RWPE1 (cell line): ENCODE results near the gene ACTN4.

Experiments used
- CTCF ChIA-PET: fragments of 350-600 bp; sonication (Branson Sonifier 250); formaldehyde crosslinking; extraction: SDS; loops from one replicate; lab custom pipeline; 2021; lab: Yijun Ruan, JAX
- POLR2A ChIA-PET: fragments of 400-600 bp; formaldehyde crosslinking; extraction: SDS; loops from one replicate; lab custom pipeline; 2020; ENCODE audit warnings: antibody characterized with exemption; ENCODE audit not compliant: low non-redundant PET; lab: Yijun Ruan, JAX
- DNase-seq: peaks from one replicate; pipeline ENCODE4 v3.0.0; 2012; ENCODE audit warnings: low spot score
- H3K27ac ChIP-seq: fragments of 450-650 bp; 2 replicates; pipeline ENCODE4 v1.5.1; 2017
- TF ChIP-seq, protein P1 (sequence below): fragments of 450-650 bp; conservative IDR thresholded peaks from 2 replicates; pipeline ENCODE4 v1.5.1; 2017; ENCODE audit warnings: low read depth, mild to moderate bottlenecking

Gene ACTN4

DNA sequence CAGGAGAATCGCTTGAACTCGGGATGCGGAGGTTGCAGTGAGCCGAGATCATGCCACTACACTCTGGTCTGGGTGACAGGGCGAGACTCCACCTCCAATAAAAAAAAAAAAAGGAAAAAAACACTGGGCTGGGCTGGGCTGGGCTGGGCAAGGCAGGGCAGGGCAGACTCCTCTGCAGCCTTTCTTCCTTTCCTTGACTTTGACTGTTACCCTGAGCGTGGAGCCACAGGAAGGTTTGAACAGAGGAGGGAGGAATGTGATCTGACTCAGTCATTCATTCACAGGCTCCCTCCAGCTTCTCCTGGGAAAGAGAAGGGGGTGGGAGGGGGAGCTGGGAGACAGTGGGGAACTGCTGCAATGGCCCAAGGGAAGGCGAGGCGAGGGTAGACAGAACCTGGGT lies 2.7 kb upstream of the ACTN4 start:
- TF ChIP-seq, protein P1, sequence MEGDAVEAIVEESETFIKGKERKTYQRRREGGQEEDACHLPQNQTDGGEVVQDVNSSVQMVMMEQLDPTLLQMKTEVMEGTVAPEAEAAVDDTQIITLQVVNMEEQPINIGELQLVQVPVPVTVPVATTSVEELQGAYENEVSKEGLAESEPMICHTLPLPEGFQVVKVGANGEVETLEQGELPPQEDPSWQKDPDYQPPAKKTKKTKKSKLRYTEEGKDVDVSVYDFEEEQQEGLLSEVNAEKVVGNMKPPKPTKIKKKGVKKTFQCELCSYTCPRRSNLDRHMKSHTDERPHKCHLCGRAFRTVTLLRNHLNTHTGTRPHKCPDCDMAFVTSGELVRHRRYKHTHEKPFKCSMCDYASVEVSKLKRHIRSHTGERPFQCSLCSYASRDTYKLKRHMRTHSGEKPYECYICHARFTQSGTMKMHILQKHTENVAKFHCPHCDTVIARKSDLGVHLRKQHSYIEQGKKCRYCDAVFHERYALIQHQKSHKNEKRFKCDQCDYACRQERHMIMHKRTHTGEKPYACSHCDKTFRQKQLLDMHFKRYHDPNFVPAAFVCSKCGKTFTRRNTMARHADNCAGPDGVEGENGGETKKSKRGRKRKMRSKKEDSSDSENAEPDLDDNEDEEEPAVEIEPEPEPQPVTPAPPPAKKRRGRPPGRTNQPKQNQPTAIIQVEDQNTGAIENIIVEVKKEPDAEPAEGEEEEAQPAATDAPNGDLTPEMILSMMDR = no peak
- ChIA-PET CTCF (interaction anchor here (0.6 to 1.1 kb wide), 2 partner anchors 10 to 42 kb away, joined by 6 read pairs; no protein-coding TSS in a partner anchor), POLR2A (no interaction called here)
- peak overlapping the region; percentile 60 for H3K27ac ChIP-seq
- no peak for DNase-seq

DNA sequence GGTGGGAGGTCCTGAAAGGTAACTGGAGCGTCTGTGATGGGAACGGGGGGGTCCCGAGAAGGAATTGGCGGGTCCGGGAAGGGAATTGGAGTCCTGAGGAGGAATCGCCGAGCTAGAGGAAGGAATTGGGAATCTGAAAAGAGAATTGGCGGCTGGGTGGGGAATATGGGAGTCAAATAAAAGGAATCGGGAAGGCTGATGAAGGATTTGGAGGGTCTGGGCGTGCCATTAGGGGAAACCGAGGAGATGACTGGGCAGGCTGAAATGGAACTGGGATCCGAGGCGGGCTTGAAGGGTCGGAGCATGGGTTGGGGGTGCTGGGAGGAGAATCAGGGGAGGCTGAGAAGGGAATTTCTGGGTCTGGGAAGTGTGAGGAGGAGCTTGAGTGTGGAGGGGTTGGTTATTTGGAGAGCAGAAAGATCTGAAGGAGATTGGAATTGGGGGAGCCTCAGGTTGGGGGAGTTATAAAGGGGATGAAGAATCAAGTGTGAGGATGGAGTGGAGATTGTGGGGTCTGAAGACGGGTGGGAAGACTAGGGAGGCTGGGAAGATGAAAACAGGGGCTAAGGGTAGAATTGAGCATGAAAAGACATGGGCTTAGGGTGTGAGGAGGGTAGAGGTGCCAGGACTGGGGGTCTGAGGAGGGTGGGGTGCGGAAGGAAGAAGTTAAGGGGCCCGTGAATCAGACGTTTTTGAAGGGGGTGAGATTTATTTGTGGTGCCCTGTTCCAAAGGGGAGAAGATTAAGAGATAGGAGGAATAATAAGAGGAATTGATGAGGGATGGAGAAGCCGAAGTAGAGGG lies 718 bp downstream of the ACTN4 start:
- H3K27ac ChIP-seq = peak overlapping the region; percentile 98
- ChIA-PET POLR2A (interaction anchor here (1.2 to 1.4 kb wide), 3 partner anchors 11 to 35 kb away, joined by 3 to 5 read pairs (median 4); no protein-coding TSS in a partner anchor), CTCF (interaction anchor here (0.6 to 2.6 kb wide), 3 partner anchors 8 to 76 kb away, joined by 3 to 7 read pairs (median 3); no protein-coding TSS in a partner anchor)
- DNase-seq = no peak
- TF ChIP-seq, protein P1 = no peak

DNA sequence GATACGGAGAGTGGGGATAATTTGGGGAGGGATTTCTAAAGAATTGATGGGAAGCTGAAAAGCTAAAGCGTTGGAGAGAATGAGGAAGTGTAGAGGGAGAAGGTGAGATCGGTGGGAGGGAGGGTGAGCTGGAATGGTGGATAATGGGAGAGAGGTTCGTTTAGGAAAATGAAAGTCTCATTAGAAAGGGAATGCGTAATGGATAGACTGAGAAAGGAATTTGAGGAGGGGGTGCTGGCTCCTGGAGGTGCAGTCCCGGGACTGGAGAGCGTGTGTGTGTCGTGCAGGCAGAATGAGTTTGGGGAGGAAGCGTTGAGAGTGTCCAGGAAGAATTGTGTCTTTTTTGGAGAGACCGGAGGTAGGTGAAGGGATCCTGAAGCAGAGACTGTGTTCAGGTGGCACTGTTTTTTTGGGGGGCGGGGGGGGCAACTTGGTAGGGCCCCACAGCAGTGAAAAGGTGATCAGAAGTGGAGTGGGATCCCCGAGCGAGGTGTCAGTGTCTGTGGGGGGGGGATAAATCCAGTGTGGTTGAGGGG lies 1.4 kb downstream of the ACTN4 start:
- ChIA-PET CTCF (interaction anchor here (0.6 kb wide), 1 partner anchor 8 kb away, joined by 3 read pairs; no protein-coding TSS in a partner anchor), POLR2A (interaction anchor here (1.4 kb wide), 1 partner anchor 10 kb away, joined by 3 read pairs; no protein-coding TSS in a partner anchor)
- TF ChIP-seq, protein P1 = no peak
- DNase-seq = no peak
- peak overlapping the region; percentile 98 for H3K27ac ChIP-seq

DNA sequence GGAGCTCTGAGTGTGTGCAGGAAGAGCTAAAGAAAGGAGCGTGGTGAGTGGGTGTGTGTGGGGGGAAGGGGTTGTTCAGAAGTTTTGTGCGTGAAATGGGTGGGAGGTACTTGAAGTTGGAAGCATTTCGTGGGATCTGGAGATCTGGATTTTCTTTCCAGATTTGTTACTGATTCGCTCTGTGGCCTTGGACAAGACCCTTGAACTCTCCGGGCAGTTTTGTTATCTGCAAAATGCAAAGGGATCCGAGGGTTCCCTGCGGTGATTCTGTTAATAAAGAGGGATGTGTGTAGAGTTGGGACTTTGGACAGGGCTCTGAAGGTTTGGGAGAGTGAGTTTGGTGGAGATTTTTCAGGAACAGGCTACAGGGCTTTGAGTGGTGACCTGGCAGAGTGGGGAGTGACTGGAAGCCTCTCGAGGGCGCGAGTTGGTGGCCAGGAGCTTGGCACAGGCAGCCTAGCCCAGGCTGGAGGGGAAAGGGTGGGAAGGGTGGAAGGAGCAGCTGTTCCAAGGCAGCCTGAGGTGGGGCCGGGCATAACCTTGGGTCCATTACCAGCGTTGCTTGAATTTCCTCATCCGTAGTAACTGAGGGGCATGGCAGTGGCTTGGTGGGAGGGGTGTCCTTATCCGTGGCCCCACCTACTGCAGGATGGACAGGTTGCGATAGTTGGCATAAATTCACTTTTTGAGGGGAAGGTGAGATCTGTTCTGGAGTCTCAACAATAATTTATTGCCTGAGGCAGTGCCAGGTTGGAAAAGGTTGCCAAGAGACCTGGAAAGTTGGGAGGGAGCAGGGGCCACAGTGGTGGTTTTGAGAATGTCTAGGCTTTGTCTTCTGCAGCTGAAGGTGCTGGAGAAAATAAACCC lies 2.1 kb downstream of the ACTN4 start:
- POLR2A ChIA-PET = interaction anchor here (0.6 to 1.4 kb wide), 2 partner anchors 9 to 332 kb away, joined by 3 to 4 read pairs; no protein-coding TSS in a partner anchor
- peak overlapping the region; percentile 98 for H3K27ac ChIP-seq

DNA sequence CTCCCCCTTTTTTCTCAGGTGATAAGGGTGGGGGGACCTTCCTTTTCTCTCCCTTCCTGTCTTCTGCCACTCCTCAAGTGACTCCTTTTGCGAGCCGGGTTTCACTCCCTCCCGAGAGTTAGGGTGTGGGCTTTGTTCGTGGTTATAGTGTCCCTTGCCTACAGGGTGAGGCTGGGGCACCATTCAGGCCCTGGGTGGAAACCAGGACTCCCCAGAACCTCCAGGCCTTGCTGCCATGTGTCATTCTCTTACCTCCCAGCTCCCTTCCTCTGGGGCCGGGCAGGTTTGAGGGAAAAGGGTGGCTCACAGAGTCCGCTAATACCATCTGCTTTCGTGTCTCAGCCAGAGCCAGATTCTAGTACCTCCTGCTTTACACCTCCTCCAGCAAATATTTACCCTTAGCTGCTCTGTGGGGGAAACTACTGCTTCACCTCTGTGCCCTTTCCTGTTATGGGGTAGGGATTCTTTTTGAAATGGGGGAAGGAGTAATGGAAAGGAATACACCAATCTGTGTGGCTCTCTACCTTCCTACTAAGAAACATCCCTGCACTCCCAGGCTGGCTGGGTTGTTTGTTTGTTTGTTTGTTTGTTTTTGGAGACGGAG lies 2.8 kb downstream of the ACTN4 start:
- CTCF ChIA-PET = interaction anchor here (0.8 kb wide), 1 partner anchor 33 kb away, joined by 11 read pairs; no protein-coding TSS in a partner anchor
- DNase-seq = no peak
- TF ChIP-seq, protein P1 = no peak
- peak overlapping the region; percentile 98 for H3K27ac ChIP-seq
- POLR2A ChIA-PET = interaction anchor here (0.5 kb wide), 1 partner anchor 111 kb away, joined by 4 read pairs; no protein-coding TSS in a partner anchor

More for the DNA sequence above, 2.1 kb downstream of the ACTN4 start:
- CTCF ChIA-PET = interaction anchor here (0.8 kb wide), 1 partner anchor 34 kb away, joined by 11 read pairs; no protein-coding TSS in a partner anchor
- TF ChIP-seq, protein P1 = no peak
- peak; percentile 87 for DNase-seq
